ENCODE measurements around the gene CACNA1C.

Gene CACNA1C

DNA sequence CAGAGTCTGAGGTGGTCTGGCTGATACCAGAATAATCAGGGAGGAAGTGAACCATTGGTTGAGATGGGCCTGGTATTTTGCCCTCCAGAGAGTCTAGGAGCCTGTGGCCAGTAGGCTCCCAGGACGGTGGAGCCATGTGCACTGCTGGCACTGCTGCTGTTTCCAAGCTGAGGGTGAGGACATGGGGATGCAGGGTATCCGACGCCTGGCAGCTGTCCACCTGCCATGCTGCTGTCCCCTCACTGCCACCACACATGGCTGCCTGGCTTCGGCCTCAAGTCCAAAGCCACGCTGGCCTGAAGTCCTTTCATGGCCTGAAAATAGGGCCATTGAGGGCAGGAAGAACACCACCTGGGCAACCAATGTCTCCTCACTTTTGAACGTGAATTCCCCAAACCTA is 8.6 kb downstream of the CACNA1C start:
- no peak for TF ChIP-seq CTCF (IDR thresholded peaks at IDR 0.05; ENCODE audit: low read depth, low read length)
- H3K4me3 ChIP-seq (ENCODE audit: low read depth, low read length), result no peak overlapping the region

DNA sequence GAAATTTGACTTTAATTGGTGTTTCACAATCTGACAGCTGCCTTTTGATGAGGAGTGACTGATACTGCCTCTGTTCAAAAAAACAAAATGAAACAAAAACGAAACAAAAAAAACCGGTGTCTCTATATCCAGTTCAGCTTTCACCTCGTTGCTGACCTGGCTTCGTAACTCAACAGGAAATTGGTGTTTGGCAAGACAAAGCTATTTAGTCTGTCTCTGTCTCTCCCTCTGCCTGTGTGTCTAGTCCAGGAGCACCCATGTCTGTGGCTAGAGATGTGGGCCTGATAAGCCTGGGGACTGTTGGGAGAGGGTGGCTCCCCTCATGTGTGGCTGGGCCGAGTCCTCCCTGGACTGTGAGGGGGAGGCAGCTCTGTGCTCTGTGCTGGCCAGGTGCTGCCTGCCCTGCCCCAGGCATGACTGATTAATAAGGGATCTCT is 11.3 kb downstream of the CACNA1C start:
- no peak for TF ChIP-seq CTCF (IDR thresholded peaks at IDR 0.05; ENCODE audit: low read depth, low read length)
- peak overlapping the region; percentile 28 for H3K4me3 ChIP-seq (ENCODE audit: low read depth, low read length)

DNA sequence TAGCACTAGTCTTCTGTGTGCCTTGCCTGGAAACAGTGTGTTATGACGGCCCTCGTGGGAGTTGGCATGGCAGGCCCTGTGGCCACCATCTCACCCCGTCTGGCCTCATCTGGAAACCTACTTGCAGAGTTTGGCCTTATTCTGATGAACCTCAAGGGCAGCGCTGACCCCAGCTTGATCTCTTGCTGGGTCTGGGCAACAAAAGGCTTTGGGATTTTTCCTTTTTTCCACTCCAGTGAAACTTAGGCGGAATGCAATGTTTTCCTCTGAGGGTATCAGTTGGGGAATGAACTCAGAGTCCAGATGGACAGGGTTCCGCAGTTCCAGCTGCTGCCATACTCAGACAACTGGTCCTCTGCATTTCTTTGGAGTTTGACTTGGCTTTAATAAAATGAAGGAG is 15.9 kb downstream of the CACNA1C start:
- H3K4me3 ChIP-seq (ENCODE audit: low read depth, low read length), result no peak overlapping the region
- TF ChIP-seq CTCF (IDR thresholded peaks at IDR 0.05; ENCODE audit: low read depth, low read length), result no peak

GRCh38 chr12:2070440-2071045 is 17.8 kb downstream of the CACNA1C start:
- TF ChIP-seq CTCF (IDR thresholded peaks at IDR 0.05; ENCODE audit: low read depth, low read length), result no peak
- H3K4me3 ChIP-seq (ENCODE audit: low read depth, low read length), result no peak overlapping the region

DNA sequence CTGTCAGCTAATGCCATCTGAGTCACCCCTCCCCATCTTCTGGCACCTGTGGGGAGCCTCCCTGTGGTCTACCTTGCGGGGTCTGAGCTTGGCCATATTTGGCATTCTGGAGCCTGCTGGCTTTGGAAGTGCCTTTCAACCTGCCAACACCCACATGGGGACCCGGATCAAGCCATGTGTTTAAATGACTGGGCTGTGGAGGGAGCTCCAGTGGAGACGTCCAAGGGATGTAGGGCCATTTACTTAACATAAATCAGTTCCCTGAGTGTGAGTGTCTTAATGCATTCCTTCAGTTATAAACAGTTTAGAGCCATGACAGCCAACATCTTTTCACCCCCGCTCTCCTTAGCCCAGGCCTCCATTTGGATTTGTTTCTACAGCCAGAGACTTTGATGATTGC is 22.0 kb downstream of the CACNA1C start:
- no peak overlapping the region for H3K4me3 ChIP-seq (ENCODE audit: low read depth, low read length)
- TF ChIP-seq CTCF (IDR thresholded peaks at IDR 0.05; ENCODE audit: low read depth, low read length), result no peak

DNA sequence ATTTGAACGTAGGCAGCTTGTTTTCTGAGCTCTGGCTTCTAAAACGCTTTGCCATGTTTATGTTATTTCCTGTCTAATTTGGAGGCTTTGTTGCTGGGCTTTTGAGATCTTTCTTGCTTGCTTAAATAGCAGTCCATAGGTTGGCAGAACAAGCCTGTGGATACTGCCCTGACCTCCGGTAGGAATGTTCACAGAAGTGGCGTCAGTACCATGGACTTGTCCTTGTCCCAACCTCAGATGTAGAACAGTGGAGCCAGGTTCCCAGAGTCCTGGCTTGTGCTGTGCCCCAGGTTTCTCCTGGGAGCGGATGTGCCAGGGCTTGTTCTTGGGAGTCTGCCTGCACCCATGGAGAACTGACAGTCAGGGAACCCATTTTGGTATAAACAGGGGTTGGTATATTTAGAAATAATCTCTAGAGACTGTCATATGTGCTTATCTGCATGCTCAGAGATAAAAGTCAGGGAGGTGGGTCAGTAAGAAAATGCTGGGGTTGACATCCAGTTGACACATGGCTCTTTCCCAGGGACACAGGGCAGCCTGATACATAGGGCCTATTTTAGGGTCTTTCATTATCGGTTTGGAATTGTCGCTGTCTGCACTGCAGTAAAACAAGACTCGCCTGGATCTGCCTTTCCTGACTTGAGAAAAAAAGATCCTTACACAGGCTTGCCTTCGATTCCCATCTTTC is 22.9 kb downstream of the CACNA1C start:
- no peak for TF ChIP-seq CTCF (IDR thresholded peaks at IDR 0.05; ENCODE audit: low read depth, low read length)
- 0 out of 2 replicates have a peak overlapping the region, but pooled peaks have one; percentile 1 for H3K4me3 ChIP-seq (ENCODE audit: low read depth, low read length)

DNA sequence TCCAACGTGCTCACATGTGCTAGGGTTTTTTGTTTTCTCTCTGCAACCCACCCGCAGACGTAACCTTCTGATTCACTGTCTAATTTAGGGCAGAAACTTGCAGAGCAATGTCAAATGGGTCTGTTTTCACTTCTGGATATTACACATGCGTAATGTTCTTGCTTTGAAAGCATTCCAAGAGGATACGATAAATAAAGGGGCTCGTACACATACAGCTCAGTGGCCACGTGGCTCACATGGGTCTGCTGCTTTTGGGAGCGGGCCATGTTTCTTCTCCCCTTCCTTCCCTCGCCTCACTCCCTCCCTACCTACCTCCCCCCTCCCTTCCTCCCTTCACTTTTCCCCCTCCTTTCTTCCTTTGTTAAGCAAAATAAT is 23.4 kb downstream of the CACNA1C start:
- no peak for TF ChIP-seq CTCF (IDR thresholded peaks at IDR 0.05; ENCODE audit: low read depth, low read length)
- H3K4me3 ChIP-seq (ENCODE audit: low read depth, low read length), result 0 out of 2 replicates have a peak overlapping the region, but pooled peaks have one; percentile 1

Data from WI38 (cell line).